Fibroblast of lung (primary cell): ENCODE data around the gene EFCAB14. TPM values are rescaled to one million over a fixed set of nuclear protein-coding genes. Genes with fewer than 3 reads are reported as not detected.

Source experiments
- DNase-seq, 2 donors: peaks; one replicate each; pipeline versions ENCODE4 v3.0.0 to v3.0.0-alpha.2; 2010; ENCODE audit warnings: low read depth in 2 of 2
- H2AFZ ChIP-seq: 2 replicates; pipeline ENCODE4 v1.5.1; 2012; ENCODE audit warnings: low read length, control low read depth, inconsistent platforms
- H3K27ac ChIP-seq: 2 replicates; pipeline ENCODE4 v1.5.1; 2011; ENCODE audit warnings: low read length, control low read depth; ENCODE audit not compliant: insufficient read depth
- H3K27me3 ChIP-seq: 2 replicates; pipeline ENCODE4 v1.5.1; 2011; ENCODE audit warnings: mild to moderate bottlenecking, low read length; ENCODE audit not compliant: control insufficient read depth, insufficient read depth
- H3K36me3 ChIP-seq: 2 replicates; pipeline ENCODE4 v1.5.1; 2011; ENCODE audit warnings: low read length; ENCODE audit not compliant: control insufficient read depth, insufficient read depth
- H3K4me1 ChIP-seq: 2 replicates; pipeline ENCODE4 v1.5.1; 2011; ENCODE audit warnings: low read length; ENCODE audit not compliant: control insufficient read depth, insufficient read depth; ENCODE audit errors: extremely low read depth
- H3K4me2 ChIP-seq: 2 replicates; pipeline ENCODE4 v1.5.1; 2011; ENCODE audit warnings: low read length, control low read depth; ENCODE audit not compliant: insufficient read depth; ENCODE audit errors: extremely low read depth
- H3K4me3 ChIP-seq, 4 experiments: fragments of 200-600 bp in 1 of 4; sonication (generic) in 1 of 4; replicated peaks in 1 of 4; 2 replicates each; pipeline ENCODE4 v1.5.1; 2011 to 2016; ENCODE audit warnings: low read length in 4 of 4, low read depth in 3 of 4, mild to moderate bottlenecking in 3 of 4, control low read depth in 2 of 4, inconsistent platforms in 1 of 4, mixed read lengths in 1 of 4; ENCODE audit not compliant: insufficient read depth in 1 of 4; ENCODE audit errors: control extremely low read depth in 1 of 4
- H3K79me2 ChIP-seq: 2 replicates; pipeline ENCODE4 v1.5.1; 2012; ENCODE audit warnings: mild to moderate bottlenecking, low read length, inconsistent platforms; ENCODE audit not compliant: control insufficient read depth, insufficient read depth
- H3K9ac ChIP-seq: 2 replicates; pipeline ENCODE4 v1.5.1; 2011; ENCODE audit warnings: mild to moderate bottlenecking, low read length, control low read depth; ENCODE audit not compliant: insufficient read depth
- H3K9me3 ChIP-seq: 2 replicates; pipeline ENCODE4 v1.5.1; 2012; ENCODE audit warnings: low read depth, low read length; ENCODE audit not compliant: control insufficient read depth, insufficient read depth
- H4K20me1 ChIP-seq: 2 replicates; pipeline ENCODE4 v1.5.1; 2011; ENCODE audit warnings: low read length; ENCODE audit not compliant: control insufficient read depth, insufficient read depth; ENCODE audit errors: extremely low read depth
- EZH2 ChIP-seq: IDR thresholded peaks from 2 replicates; pipeline ENCODE4 v1.5.1; 2012; ENCODE audit warnings: low read length, control low read depth, mild to moderate bottlenecking; ENCODE audit errors: missing control alignments
- polyA plus RNA-seq, 2 donors: library from polyadenylated mRNA; depleted of rRNA in 1 of 2; stranded (reverse) in 1 of 2; unstranded in 1 of 2; fragments of >200 nt; gene quantifications; 2 replicates each; pipeline ENCODE4 v1.2.1, GENCODE V29; 2011 to 2012; ENCODE audit warnings: missing spikeins in 1 of 2
- total RNA-seq: library from RNA; depleted of rRNA; stranded (reverse); fragments of >200 nt; gene quantifications from 2 replicates; pipeline ENCODE4 v1.2.1, GENCODE V29; 2014
- TF ChIP-seq, protein P1 (sequence below), 2 donors: IDR thresholded peaks in 1 of 2; conservative IDR thresholded peaks in 1 of 2; 1 replicate in 1 of 2; 2 replicates in 1 of 2; pipeline ENCODE4 v1.5.1; 2011 to 2012; ENCODE audit warnings: low read length in 2 of 2, control low read depth in 1 of 2, inconsistent platforms in 1 of 2, low read depth in 1 of 2, mild to moderate bottlenecking in 1 of 2

EFCAB14 gene
- total and polyA plus RNA-seq, 2 donors (not counting 1 experiment from before 2014, with no cell fraction given), result 35.3 to 65.0 TPM

DNA sequence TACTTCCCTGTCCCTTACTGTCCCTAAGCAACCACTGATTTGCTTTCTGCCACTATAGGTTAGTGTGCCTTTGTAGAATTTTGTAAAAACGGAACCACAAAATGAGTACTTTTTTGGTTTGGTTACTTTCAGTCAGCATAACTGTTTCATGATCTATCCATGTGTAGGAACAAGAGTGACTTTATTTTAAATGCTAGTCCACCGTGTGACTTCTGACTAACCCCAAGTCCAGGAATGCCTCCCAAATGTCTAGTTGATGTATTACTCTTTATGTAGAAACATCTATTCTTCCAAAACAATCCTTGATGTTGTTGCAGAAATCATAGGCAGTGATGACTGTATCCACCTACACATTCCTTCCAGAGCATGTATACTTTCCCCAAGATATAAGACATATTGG lies 72.1 kb downstream of the EFCAB14 start:
- H3K9ac ChIP-seq, result no peak overlapping the region
- H3K4me2 ChIP-seq, result no peak overlapping the region
- no peak overlapping the region for H3K4me3 ChIP-seq
- TF ChIP-seq, protein P1, sequence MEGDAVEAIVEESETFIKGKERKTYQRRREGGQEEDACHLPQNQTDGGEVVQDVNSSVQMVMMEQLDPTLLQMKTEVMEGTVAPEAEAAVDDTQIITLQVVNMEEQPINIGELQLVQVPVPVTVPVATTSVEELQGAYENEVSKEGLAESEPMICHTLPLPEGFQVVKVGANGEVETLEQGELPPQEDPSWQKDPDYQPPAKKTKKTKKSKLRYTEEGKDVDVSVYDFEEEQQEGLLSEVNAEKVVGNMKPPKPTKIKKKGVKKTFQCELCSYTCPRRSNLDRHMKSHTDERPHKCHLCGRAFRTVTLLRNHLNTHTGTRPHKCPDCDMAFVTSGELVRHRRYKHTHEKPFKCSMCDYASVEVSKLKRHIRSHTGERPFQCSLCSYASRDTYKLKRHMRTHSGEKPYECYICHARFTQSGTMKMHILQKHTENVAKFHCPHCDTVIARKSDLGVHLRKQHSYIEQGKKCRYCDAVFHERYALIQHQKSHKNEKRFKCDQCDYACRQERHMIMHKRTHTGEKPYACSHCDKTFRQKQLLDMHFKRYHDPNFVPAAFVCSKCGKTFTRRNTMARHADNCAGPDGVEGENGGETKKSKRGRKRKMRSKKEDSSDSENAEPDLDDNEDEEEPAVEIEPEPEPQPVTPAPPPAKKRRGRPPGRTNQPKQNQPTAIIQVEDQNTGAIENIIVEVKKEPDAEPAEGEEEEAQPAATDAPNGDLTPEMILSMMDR (conservative IDR thresholded peaks at IDR 0.05 in 1 of 2, IDR thresholded peaks at IDR 0.05 in 1 of 2; ENCODE audit: low read depth in 1 of 2, low read length in 2 of 2), result no peak
- TF ChIP-seq EZH2, result no peak
- H3K27ac ChIP-seq, result no peak overlapping the region
- H3K27me3 ChIP-seq, result no peaks in the 10 kb centered on the region
- peaks cover 2% of the 10 kb centered on the region for H3K36me3 ChIP-seq
- H3K79me2 ChIP-seq, result no peaks in the 10 kb centered on the region
- peaks cover 6% of the 10 kb centered on the region for H3K4me1 ChIP-seq
- peak in 1 of 2 donors; percentile 88 for DNase-seq
- H3K9me3 ChIP-seq, result no peaks in the 10 kb centered on the region
- H4K20me1 ChIP-seq, result no peaks in the 10 kb centered on the region
- H2AFZ ChIP-seq, result no peak overlapping the region

DNA sequence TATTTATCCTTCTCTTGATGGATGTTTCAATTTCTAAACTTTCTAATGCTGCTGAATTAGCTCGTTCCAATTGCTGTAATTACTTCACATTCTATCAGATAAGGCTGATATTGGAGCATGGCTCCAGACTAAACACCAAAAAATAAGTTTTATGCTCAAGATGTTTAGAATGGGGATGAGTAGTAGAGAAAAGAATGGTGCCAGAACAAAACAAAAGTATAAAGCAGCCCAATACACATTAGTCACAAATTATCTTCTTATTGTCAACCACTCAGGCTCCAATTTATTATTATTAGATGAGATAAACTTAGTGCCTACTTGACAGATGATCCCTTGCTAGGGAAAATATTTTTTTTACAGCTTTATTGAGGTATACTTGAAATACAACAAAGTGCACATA lies 72.6 kb downstream of the EFCAB14 start:
- TF ChIP-seq, protein P1 (conservative IDR thresholded peaks at IDR 0.05 in 1 of 2, IDR thresholded peaks at IDR 0.05 in 1 of 2; ENCODE audit: low read depth in 1 of 2, low read length in 2 of 2), result no peak
- no peak for TF ChIP-seq EZH2
- no peak overlapping the region for H2AFZ ChIP-seq
- peak in 1 of 2 donors; percentile 62 for DNase-seq
- H4K20me1 ChIP-seq, result no peaks in the 10 kb centered on the region
- H3K36me3 ChIP-seq, result peaks cover 2% of the 10 kb centered on the region
- peaks cover 6% of the 10 kb centered on the region for H3K4me1 ChIP-seq
- H3K9ac ChIP-seq, result no peak overlapping the region
- no peaks in the 10 kb centered on the region for H3K9me3 ChIP-seq
- no peak overlapping the region for H3K4me2 ChIP-seq
- no peak overlapping the region for H3K4me3 ChIP-seq
- H3K27me3 ChIP-seq, result no peaks in the 10 kb centered on the region
- H3K79me2 ChIP-seq, result no peaks in the 10 kb centered on the region
- H3K27ac ChIP-seq, result no peak overlapping the region

DNA sequence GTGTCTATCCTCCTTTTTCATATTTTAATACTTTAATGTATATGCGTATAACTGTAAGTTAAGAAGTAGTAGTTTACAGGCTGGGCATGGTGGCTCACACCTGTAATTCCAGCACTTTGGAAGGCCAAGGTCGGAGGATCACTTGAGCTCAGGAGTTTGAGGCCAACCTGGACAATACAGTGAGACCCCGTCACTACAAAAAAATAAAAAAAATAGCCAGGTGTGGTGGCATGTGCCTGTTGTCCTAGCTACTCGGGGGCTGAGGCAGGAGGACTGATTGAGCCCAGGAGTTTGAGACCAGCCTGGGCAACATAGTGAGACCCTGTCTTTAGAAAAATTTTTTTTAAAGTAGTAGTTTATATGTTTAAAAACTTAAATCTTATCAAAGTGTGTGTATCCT lies 73.1 kb downstream of the EFCAB14 start:
- Histone ChIP-seq H3K9ac (no peak overlapping the region), H3K79me2 (no peaks in the 10 kb centered on the region), H3K27me3 (no peaks in the 10 kb centered on the region), H3K36me3 (peaks cover 2% of the 10 kb centered on the region), H2AFZ (no peak overlapping the region), H3K27ac (no peak overlapping the region), H4K20me1 (no peaks in the 10 kb centered on the region), H3K4me1 (peaks cover 6% of the 10 kb centered on the region), H3K4me3 (no peak overlapping the region), H3K9me3 (no peaks in the 10 kb centered on the region), H3K4me2 (no peak overlapping the region)
- TF ChIP-seq EZH2, result no peak
- TF ChIP-seq, protein P1 (conservative IDR thresholded peaks at IDR 0.05 in 1 of 2, IDR thresholded peaks at IDR 0.05 in 1 of 2; ENCODE audit: low read depth in 1 of 2, low read length in 2 of 2), result no peak
- no peak for DNase-seq
